NB4 (cell line): Measurements from ENCODE around the gene STYK1.

ENCODE experiments used
- DNase-seq: peaks from one replicate; pipeline ENCODE4 v3.0.0; 2010; ENCODE audit warnings: low read depth
- H3K4me3 ChIP-seq: one replicate; pipeline ENCODE4 v1.5.1; 2011; ENCODE audit warnings: mild to moderate bottlenecking, low read depth, low read length, moderate library complexity
- MAX ChIP-seq: IDR thresholded peaks from 2 replicates; pipeline ENCODE4 v1.6.1; 2011; ENCODE audit warnings: low read depth, low read length
- MYC ChIP-seq: IDR thresholded peaks from 2 replicates; pipeline ENCODE4 v1.6.1; 2011; ENCODE audit warnings: low read depth, low read length
- POLR2A ChIP-seq: IDR thresholded peaks from 2 replicates; pipeline ENCODE4 v1.6.1; 2011; ENCODE audit warnings: mild to moderate bottlenecking; ENCODE audit not compliant: insufficient read length; ENCODE audit errors: extremely low read depth
- TF ChIP-seq, protein P1 (sequence below): IDR thresholded peaks from one replicate; pipeline ENCODE4 v1.5.1; 2012; ENCODE audit warnings: low read depth, low read length

The STYK1 gene

DNA sequence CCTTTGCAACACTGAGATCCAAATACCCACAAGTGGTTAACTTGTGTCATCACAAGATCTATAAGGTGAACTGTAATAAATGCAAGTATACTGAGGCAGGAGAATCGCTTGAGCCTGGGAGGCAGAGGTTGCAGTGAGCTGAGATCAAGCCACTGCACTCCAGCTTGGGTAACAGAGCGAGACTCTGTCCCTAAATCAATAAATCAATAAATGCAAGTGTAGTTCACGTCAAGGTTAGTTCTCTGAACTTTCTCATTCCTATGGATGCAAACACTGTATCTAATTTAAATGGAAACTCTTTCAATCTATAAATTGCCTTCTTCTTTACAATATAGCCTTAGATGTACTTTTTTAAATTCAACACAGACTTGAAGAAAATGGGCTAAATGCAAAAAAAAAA, 63.7 kb downstream of the STYK1 start:
- H3K4me3 ChIP-seq, result no peak overlapping the region
- TF ChIP-seq POLR2A (no peak), MYC (no peak)
- TF ChIP-seq, protein P1, sequence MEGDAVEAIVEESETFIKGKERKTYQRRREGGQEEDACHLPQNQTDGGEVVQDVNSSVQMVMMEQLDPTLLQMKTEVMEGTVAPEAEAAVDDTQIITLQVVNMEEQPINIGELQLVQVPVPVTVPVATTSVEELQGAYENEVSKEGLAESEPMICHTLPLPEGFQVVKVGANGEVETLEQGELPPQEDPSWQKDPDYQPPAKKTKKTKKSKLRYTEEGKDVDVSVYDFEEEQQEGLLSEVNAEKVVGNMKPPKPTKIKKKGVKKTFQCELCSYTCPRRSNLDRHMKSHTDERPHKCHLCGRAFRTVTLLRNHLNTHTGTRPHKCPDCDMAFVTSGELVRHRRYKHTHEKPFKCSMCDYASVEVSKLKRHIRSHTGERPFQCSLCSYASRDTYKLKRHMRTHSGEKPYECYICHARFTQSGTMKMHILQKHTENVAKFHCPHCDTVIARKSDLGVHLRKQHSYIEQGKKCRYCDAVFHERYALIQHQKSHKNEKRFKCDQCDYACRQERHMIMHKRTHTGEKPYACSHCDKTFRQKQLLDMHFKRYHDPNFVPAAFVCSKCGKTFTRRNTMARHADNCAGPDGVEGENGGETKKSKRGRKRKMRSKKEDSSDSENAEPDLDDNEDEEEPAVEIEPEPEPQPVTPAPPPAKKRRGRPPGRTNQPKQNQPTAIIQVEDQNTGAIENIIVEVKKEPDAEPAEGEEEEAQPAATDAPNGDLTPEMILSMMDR, result no peak

GRCh38 chr12:10607885-10608458, 65.9 kb downstream of the STYK1 start:
- TF ChIP-seq, protein P1, result peak; percentile 15
- TF ChIP-seq MYC, result no peak
- DNase-seq, result peak; percentile 31
- no peak overlapping the region for H3K4me3 ChIP-seq

More for the DNA sequence above, 63.7 kb downstream of the STYK1 start:
- DNase-seq, result no peak

- TF ChIP-seq MYC (no peak), MAX (no peak), POLR2A (no peak)
- TF ChIP-seq, protein P1, result no peak
- no peak overlapping the region for H3K4me3 ChIP-seq
- no peak for DNase-seq
These were observed 72.0 kb downstream of the STYK1 start for GRCh38 chr12:10601860-10602259.

DNA sequence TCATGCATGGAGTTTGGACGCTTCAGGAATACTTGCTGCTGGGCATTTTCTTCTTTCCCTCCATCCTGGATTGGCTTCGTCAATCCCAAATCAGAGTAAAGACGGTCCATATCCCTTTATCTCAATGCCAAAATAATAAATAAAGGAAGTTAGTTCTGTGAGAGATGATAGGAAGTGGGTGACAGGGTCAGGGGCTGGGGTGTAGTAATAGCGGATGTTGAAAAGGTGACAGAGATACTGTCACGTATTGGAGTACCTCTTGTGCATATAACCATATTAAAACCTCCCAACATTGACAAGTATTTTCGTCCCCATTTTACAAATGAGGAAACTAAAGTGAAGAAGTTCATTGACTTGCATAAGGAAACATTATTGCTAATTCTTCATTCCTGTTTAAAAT, 72.9 kb downstream of the STYK1 start:
- no peak for DNase-seq
- no peak overlapping the region for H3K4me3 ChIP-seq
- TF ChIP-seq, protein P1, result no peak
- TF ChIP-seq MAX, result no peak
- no peak for TF ChIP-seq MYC
- TF ChIP-seq POLR2A, result no peak

GRCh38 chr12:10595881-10596280, 78.0 kb downstream of the STYK1 start:
- DNase-seq, result no peak
- H3K4me3 ChIP-seq, result no peak overlapping the region
- TF ChIP-seq, protein P1, result no peak
- TF ChIP-seq POLR2A (no peak), MYC (no peak), MAX (no peak)

- DNase-seq, result no peak
- no peak overlapping the region for H3K4me3 ChIP-seq
- no peak for TF ChIP-seq MYC
- TF ChIP-seq, protein P1, result no peak
- TF ChIP-seq POLR2A, result no peak
- TF ChIP-seq MAX, result no peak
These were observed 82.9 kb downstream of the STYK1 start for GRCh38 chr12:10590966-10591365.
